ENCODE results near the gene SGF29.

GRCh38 chr16:28572696-28573510, 19.2 kb downstream of the SGF29 start:
- TF ChIP-seq, protein P1, sequence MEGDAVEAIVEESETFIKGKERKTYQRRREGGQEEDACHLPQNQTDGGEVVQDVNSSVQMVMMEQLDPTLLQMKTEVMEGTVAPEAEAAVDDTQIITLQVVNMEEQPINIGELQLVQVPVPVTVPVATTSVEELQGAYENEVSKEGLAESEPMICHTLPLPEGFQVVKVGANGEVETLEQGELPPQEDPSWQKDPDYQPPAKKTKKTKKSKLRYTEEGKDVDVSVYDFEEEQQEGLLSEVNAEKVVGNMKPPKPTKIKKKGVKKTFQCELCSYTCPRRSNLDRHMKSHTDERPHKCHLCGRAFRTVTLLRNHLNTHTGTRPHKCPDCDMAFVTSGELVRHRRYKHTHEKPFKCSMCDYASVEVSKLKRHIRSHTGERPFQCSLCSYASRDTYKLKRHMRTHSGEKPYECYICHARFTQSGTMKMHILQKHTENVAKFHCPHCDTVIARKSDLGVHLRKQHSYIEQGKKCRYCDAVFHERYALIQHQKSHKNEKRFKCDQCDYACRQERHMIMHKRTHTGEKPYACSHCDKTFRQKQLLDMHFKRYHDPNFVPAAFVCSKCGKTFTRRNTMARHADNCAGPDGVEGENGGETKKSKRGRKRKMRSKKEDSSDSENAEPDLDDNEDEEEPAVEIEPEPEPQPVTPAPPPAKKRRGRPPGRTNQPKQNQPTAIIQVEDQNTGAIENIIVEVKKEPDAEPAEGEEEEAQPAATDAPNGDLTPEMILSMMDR (IDR thresholded peaks at IDR 0.05; ENCODE audit: control extremely low read depth in 1 of 3, insufficient read depth in 1 of 3, low read depth in 1 of 3, low read length in 3 of 3) = no peak
- TF ChIP-seq, protein P2, sequence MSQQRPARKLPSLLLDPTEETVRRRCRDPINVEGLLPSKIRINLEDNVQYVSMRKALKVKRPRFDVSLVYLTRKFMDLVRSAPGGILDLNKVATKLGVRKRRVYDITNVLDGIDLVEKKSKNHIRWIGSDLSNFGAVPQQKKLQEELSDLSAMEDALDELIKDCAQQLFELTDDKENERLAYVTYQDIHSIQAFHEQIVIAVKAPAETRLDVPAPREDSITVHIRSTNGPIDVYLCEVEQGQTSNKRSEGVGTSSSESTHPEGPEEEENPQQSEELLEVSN (IDR thresholded peaks at IDR 0.05) = no peak
- TF ChIP-seq, protein P3, sequence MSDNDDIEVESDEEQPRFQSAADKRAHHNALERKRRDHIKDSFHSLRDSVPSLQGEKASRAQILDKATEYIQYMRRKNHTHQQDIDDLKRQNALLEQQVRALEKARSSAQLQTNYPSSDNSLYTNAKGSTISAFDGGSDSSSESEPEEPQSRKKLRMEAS (IDR thresholded peaks at IDR 0.05) = peak; percentile 58; the same call in 1 of the 2 replicates
- TF ChIP-seq KDM1A (IDR thresholded peaks at IDR 0.05; ENCODE audit: borderline replicate concordance, low read length) (no peak), TBP (IDR thresholded peaks at IDR 0.05; ENCODE audit: low read depth, low read length) (no peak), EZH2 (IDR thresholded peaks at IDR 0.05; ENCODE audit: low read depth, low read length, severe bottlenecking) (no peak), RAD21 (IDR thresholded peaks at IDR 0.05 in 1 of 2, conservative IDR thresholded peaks at IDR 0.05 in 1 of 2; ENCODE audit: low read depth in 2 of 2, low read length in 2 of 2) (no peak), POLR2A (IDR thresholded peaks at IDR 0.05; ENCODE audit: control extremely low read depth in 1 of 2, low read depth in 2 of 2, low read length in 2 of 2) (no peak), MAFK (IDR thresholded peaks at IDR 0.05; ENCODE audit: low read depth, low read length) (no peak), SP1 (IDR thresholded peaks at IDR 0.05; ENCODE audit: low read depth, low read length) (no peak), EP300 (IDR thresholded peaks at IDR 0.05; ENCODE audit: borderline replicate concordance in 1 of 2, low read depth in 2 of 2, low read length in 2 of 2) (no peak), POLR2AphosphoS5 (IDR thresholded peaks at IDR 0.05; ENCODE audit: low read depth, low read length) (no peak), SUZ12 (IDR thresholded peaks at IDR 0.05; ENCODE audit: low read length) (no peak)

All from H1 (cell line).